Ovary (tissue), 3 donors: ENCODE results near the gene ADAD2.

Experiments
- CTCF ChIP-seq, 3 donors: fragments of 450-650 bp in 2 of 3; fragments of 200-600 bp in 1 of 3; IDR thresholded peaks; one replicate each; pipeline versions ENCODE4 v1.5.1 to v1.8.0; 2016 to 2022; ENCODE audit warnings: antibody characterized with exemption in 3 of 3, mild to moderate bottlenecking in 1 of 3
- EP300 ChIP-seq: sonication (generic); formaldehyde crosslinking; IDR thresholded peaks from one replicate; pipeline ENCODE4 v1.6.1; 2017; ENCODE audit warnings: antibody characterized with exemption
- donor health status: DM: no; HTN: no; CAD: no.

- TF ChIP-seq EP300, result no peak
- no peak for TF ChIP-seq CTCF (IDR thresholded peaks at IDR 0.05)
These were observed 52.8 kb downstream of the ADAD2 start for GRCh38 chr16:84243732-84244131.
